OCI-LY3 (cell line): ENCODE data around the gene NKAPD1.
"Not testable (repeated sequence)": the region's sequence is repeated elsewhere in the genome, so short reads cannot be mapped to it uniquely, and the experiment has no call there.

ENCODE experiments used
- H2AFZ ChIP-seq: fragments of 200-600, 300-600 bp; shearing (Covaris generic); 2 replicates; pipeline ENCODE4 v1.6.0; 2014; ENCODE audit warnings: antibody characterized with exemption, low read depth, low read length
- H3K27ac ChIP-seq: fragments of 200-600, 300-600 bp; sonication (generic); 2 replicates; pipeline ENCODE4 v1.5.1; 2014; ENCODE audit warnings: mild to moderate bottlenecking, low read length, moderate library complexity, mixed read lengths
- H3K27me3 ChIP-seq: fragments of 200-600, 300-600 bp; sonication (generic); 2 replicates; pipeline ENCODE4 v1.6.1; 2014; ENCODE audit warnings: low read depth, low read length, mixed read lengths
- H3K36me3 ChIP-seq: fragments of 200-600, 300-600 bp; sonication (generic); replicated peaks from 2 replicates; pipeline ENCODE3; 2014; ENCODE audit warnings: low read depth, low read length, mixed read lengths
- H3K4me1 ChIP-seq: fragments of 300-600, 200-600 bp; sonication (generic); 2 replicates; pipeline ENCODE4 v1.6.1; 2014; ENCODE audit warnings: low read length, mixed read lengths
- H3K4me2 ChIP-seq: fragments of 200-600, 300-600 bp; sonication (generic); 2 replicates; pipeline ENCODE4 v1.6.1; 2014; ENCODE audit warnings: low read length, mixed read lengths
- H3K4me3 ChIP-seq: fragments of 300-600, 200-600 bp; sonication (generic); 2 replicates; pipeline ENCODE4 v1.5.1; 2014; ENCODE audit warnings: antibody characterized with exemption, mild to moderate bottlenecking, low read length, moderate library complexity
- H3K79me2 ChIP-seq: fragments of 300-600, 200-600 bp; shearing (Covaris generic); 2 replicates; pipeline ENCODE4 v1.6.1; 2014; ENCODE audit warnings: mild to moderate bottlenecking, low read length, mixed read lengths
- H3K9ac ChIP-seq: fragments of 300-600, 200-600 bp; shearing (Covaris generic); 2 replicates; pipeline ENCODE4 v1.6.0; 2014; ENCODE audit warnings: mild to moderate bottlenecking, low read length, moderate library complexity
- H3K9me3 ChIP-seq: fragments of 200-600, 300-600 bp; shearing (Covaris generic); 2 replicates; pipeline ENCODE4 v1.6.1; 2014; ENCODE audit warnings: low read length, mixed read lengths; ENCODE audit not compliant: insufficient read depth
- H4K20me1 ChIP-seq: fragments of 200-600, 300-600 bp; sonication (generic); 2 replicates; pipeline ENCODE4 v1.6.1; 2016; ENCODE audit warnings: low read length, mixed read lengths; ENCODE audit not compliant: insufficient read depth
- EZH2phosphoT487 ChIP-seq: fragments of 200-600 bp; shearing (Covaris generic); IDR thresholded peaks from 2 replicates; pipeline ENCODE4 v1.6.1; 2018; ENCODE audit warnings: antibody characterized with exemption, mixed run types, low read depth
- TF ChIP-seq, protein P1 (sequence below): fragments of 200-600, 300-600 bp; sonication (generic); IDR thresholded peaks from 2 replicates; pipeline ENCODE4 v1.5.1; 2014; ENCODE audit warnings: antibody characterized with exemption, low read length, low read depth

NKAPD1 gene

DNA sequence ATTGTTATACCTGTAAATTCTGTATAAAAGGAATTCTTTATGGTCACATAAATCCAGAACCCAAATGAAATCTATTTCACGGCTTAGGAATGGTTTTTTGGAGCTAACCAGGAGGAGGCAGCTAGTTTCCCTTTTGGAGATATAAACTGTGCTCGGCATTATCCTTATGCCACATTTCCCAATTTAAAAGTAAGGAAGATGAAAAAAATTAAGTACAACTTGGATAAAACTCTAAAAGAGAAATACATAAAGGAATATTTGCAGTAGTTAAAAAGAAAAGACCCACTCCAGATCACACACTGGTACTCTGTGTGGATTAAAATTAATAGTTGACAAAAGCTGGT, 31.2 kb upstream of the NKAPD1 start:
- Histone ChIP-seq H3K9me3 (no peaks in the 10 kb centered on the region), H3K9ac (no peak overlapping the region), H3K79me2 (peaks cover 5% of the 10 kb centered on the region), H2AFZ (no peak overlapping the region), H3K4me2 (no peak overlapping the region), H3K4me1 (peaks cover 1% of the 10 kb centered on the region), H3K27me3 (no peaks in the 10 kb centered on the region), H4K20me1 (no peaks in the 10 kb centered on the region), H3K27ac (no peak overlapping the region), H3K36me3 (peaks cover 42% of the 10 kb centered on the region), H3K4me3 (no peak overlapping the region)
- TF ChIP-seq, protein P1, sequence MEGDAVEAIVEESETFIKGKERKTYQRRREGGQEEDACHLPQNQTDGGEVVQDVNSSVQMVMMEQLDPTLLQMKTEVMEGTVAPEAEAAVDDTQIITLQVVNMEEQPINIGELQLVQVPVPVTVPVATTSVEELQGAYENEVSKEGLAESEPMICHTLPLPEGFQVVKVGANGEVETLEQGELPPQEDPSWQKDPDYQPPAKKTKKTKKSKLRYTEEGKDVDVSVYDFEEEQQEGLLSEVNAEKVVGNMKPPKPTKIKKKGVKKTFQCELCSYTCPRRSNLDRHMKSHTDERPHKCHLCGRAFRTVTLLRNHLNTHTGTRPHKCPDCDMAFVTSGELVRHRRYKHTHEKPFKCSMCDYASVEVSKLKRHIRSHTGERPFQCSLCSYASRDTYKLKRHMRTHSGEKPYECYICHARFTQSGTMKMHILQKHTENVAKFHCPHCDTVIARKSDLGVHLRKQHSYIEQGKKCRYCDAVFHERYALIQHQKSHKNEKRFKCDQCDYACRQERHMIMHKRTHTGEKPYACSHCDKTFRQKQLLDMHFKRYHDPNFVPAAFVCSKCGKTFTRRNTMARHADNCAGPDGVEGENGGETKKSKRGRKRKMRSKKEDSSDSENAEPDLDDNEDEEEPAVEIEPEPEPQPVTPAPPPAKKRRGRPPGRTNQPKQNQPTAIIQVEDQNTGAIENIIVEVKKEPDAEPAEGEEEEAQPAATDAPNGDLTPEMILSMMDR = no peak
- TF ChIP-seq EZH2phosphoT487 = no peak

DNA sequence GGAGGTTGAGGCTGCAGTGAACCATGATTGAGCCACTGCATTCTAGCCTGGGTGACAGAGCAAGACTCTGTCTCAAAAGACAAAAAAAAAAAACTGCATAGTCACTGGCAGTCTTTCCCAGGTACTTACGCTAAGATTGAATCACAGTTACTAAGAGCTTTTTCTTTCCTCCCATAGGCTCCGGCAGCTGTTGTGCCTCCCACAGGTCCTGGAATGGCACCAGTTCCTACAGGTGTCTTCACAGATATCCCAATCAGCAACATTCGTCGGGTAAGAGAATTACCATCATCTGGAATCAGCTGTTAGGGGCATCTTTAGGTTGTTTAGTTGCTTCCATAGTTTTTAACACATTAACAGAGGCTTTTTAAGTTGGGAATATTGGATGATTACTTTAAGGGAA, 29.1 kb upstream of the NKAPD1 start:
- no peaks in the 10 kb centered on the region for H3K27me3 ChIP-seq
- no peaks in the 10 kb centered on the region for H4K20me1 ChIP-seq
- no peaks in the 10 kb centered on the region for H3K9me3 ChIP-seq
- H3K36me3 ChIP-seq = peaks cover 44% of the 10 kb centered on the region
- H2AFZ ChIP-seq = no peak overlapping the region
- no peak overlapping the region for H3K27ac ChIP-seq
- peaks cover 21% of the 10 kb centered on the region for H3K4me1 ChIP-seq
- H3K4me2 ChIP-seq = no peak overlapping the region
- H3K79me2 ChIP-seq = peaks cover 18% of the 10 kb centered on the region
- TF ChIP-seq, protein P1 = no peak
- no peak for TF ChIP-seq EZH2phosphoT487
- H3K9ac ChIP-seq = no peak overlapping the region
- no peak overlapping the region for H3K4me3 ChIP-seq

- H3K27me3 ChIP-seq, H4K20me1 ChIP-seq, H3K4me3 ChIP-seq, H3K9ac ChIP-seq, H3K4me2 ChIP-seq, H2AFZ ChIP-seq, H3K27ac ChIP-seq, H3K9me3 ChIP-seq: not testable (repeated sequence)
- H3K36me3 ChIP-seq = peaks cover 34% of the 10 kb centered on the region
- peaks cover 23% of the 10 kb centered on the region for H3K79me2 ChIP-seq
- peaks cover 36% of the 10 kb centered on the region for H3K4me1 ChIP-seq
Measured at GRCh38 chr11:112046647-112047046, 27.5 kb upstream of the NKAPD1 start.

DNA sequence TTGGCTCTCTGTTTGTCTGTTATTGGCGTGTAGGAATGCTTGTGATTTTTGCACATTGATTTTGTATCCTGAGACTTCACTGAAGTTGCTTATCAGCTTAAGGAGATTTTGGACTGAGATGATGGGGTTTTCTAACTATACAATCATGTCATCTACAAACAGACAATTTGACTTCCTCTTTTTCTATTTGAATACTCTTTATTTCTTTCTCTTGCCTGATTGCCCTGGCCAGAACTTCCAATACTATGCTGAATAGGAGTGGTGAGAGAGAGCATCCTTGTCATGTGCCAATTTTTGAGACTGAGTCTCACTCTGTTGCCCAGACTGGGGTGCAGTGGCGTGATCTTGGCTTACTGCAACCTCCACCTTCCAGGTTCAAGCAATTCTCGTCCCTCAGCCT, 25.8 kb upstream of the NKAPD1 start:
- H3K4me3 ChIP-seq = peak overlapping the region; percentile 41
- not testable (repeated sequence) for H2AFZ ChIP-seq, H3K27me3 ChIP-seq, H4K20me1 ChIP-seq, H3K9me3 ChIP-seq
- H3K79me2 ChIP-seq = peaks cover 29% of the 10 kb centered on the region
- peaks cover 35% of the 10 kb centered on the region for H3K36me3 ChIP-seq
- H3K27ac ChIP-seq = peak overlapping the region; percentile 96
- peaks cover 48% of the 10 kb centered on the region for H3K4me1 ChIP-seq
- peak overlapping the region; percentile 62 for H3K9ac ChIP-seq
- H3K4me2 ChIP-seq = peak overlapping the region; percentile 60

DNA sequence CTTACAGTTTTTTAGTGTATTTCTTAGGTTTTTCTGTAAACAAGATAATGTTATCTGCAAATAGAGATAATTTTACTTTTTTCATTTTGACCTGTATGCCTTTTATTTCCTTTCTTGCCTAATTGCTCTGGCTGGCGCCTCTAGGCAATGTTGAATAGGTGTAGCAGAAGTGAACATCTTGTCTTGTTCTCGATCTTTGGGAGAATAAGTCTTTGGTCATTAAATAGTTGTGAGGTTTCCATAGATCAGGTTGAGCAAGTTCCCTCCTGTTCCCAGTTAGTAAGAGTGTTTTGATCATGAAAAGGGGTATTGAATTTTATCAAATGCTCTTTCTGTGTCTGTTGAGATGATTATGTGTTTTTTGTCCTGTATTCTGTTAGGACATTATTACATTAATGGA, 24.3 kb upstream of the NKAPD1 start:
- Histone ChIP-seq H3K4me2 (peak overlapping the region; percentile 76), H3K36me3 (peaks cover 41% of the 10 kb centered on the region), H3K27ac (peak overlapping the region; percentile 96)

More for the DNA sequence above, 24.3 kb upstream of the NKAPD1 start:
- H3K4me3 ChIP-seq = peak overlapping the region; percentile 38; the same call in 1 of the 2 replicates
- no peak overlapping the region for H2AFZ ChIP-seq
- H3K9ac ChIP-seq = peak overlapping the region; percentile 54; the same call in 1 of the 2 replicates
- H4K20me1 ChIP-seq = no peaks in the 10 kb centered on the region
- H3K4me1 ChIP-seq = peaks cover 48% of the 10 kb centered on the region
- H3K27me3 ChIP-seq = no peaks in the 10 kb centered on the region
- TF ChIP-seq EZH2phosphoT487 = no peak
- TF ChIP-seq, protein P1 = no peak
- no peaks in the 10 kb centered on the region for H3K9me3 ChIP-seq
- peaks cover 33% of the 10 kb centered on the region for H3K79me2 ChIP-seq
